Lower leg skin (tissue), 3 donors: ENCODE measurements around the gene CCL7.

Experiments
- POLR2A ChIP-seq, 2 donors: fragments of 450-650 bp; IDR thresholded peaks; one replicate each; pipeline ENCODE4 v1.6.1; 2016 to 2017; ENCODE audit warnings: antibody characterized with exemption in 2 of 2, mild to moderate bottlenecking in 1 of 2, moderate library complexity in 1 of 2
- TF ChIP-seq, protein P1 (sequence below), 3 donors: fragments of 450-650 bp; IDR thresholded peaks; one replicate each; pipeline ENCODE4 v1.5.1; 2016; ENCODE audit warnings: antibody characterized with exemption in 3 of 3, mild to moderate bottlenecking in 3 of 3, moderate library complexity in 2 of 3

DNA sequence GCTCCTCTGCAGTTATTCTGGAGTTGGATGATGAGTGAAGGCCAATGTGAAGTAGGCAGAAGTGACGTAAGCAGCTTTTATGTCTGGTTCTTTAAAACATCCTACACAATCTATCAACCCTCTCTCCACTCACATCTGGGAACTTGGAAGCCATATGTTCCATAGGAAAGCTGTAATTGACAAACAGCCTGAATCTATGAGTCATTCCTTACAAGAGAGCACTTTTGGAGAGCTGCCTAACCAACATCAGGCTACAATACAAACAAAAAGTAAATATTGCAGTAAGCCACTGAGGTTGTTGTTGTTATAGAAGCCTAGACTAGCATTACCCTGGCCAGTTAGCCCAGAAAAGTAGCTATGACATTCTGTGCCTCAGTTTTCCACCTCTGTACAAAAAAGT is 5.9 kb downstream of the CCL7 start:
- no peak for TF ChIP-seq POLR2A (IDR thresholded peaks at IDR 0.05)
- TF ChIP-seq, protein P1, sequence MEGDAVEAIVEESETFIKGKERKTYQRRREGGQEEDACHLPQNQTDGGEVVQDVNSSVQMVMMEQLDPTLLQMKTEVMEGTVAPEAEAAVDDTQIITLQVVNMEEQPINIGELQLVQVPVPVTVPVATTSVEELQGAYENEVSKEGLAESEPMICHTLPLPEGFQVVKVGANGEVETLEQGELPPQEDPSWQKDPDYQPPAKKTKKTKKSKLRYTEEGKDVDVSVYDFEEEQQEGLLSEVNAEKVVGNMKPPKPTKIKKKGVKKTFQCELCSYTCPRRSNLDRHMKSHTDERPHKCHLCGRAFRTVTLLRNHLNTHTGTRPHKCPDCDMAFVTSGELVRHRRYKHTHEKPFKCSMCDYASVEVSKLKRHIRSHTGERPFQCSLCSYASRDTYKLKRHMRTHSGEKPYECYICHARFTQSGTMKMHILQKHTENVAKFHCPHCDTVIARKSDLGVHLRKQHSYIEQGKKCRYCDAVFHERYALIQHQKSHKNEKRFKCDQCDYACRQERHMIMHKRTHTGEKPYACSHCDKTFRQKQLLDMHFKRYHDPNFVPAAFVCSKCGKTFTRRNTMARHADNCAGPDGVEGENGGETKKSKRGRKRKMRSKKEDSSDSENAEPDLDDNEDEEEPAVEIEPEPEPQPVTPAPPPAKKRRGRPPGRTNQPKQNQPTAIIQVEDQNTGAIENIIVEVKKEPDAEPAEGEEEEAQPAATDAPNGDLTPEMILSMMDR (IDR thresholded peaks at IDR 0.05): no peak
